ENCODE data around the gene PITPNM1.

PITPNM1 gene

DNA sequence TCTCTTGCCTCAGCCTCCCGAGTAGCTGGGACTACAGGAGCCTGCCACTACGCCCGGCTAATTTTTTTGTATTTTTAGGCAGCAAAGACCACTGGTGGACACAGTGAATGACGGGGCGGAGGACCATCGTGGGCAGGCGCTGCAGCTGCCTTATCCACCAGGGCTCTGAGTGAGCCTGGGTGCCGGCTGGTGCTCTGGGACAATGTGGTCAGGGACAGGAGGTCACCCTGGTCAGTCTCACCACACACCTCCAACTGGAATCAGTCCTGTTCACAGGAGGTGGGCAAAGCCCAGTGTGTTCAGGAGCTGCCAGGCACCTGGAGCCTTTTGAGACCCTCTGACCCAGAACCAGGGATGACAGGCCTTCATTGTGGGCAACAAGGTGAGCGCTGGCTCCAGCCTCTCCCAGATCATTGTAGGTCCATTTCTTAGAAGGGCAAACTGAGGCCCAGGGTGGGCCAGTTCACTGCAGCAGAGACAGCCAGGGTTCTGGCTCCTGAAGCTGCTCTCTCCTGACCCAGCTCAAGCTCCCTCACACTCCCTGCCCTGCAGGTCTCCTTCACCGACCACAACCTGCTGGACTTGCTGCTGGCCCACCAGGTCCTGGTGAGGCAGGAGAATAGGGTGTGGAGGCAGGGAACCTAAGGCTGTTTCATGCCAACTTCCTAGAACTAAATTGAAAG lies 33.8 kb upstream of the PITPNM1 start:
- H3K4me1 ChIP-seq (ENCODE audit: control insufficient read depth, insufficient read depth, low read length), result peaks cover 7% of the 10 kb centered on the region
- peaks cover 5% of the 10 kb centered on the region for H3K27me3 ChIP-seq (ENCODE audit: control insufficient read depth, insufficient read depth, low read length)
- H3K4me3 ChIP-seq (ENCODE audit: low read length), result no peak overlapping the region
- no peaks in the 10 kb centered on the region for H3K9me3 ChIP-seq (ENCODE audit: control insufficient read depth, low read length)
- no peaks in the 10 kb centered on the region for H3K36me3 ChIP-seq (ENCODE audit: control insufficient read depth, insufficient read depth, low read length)
- no peak overlapping the region for H3K9ac ChIP-seq (ENCODE audit: low read length)

DNA sequence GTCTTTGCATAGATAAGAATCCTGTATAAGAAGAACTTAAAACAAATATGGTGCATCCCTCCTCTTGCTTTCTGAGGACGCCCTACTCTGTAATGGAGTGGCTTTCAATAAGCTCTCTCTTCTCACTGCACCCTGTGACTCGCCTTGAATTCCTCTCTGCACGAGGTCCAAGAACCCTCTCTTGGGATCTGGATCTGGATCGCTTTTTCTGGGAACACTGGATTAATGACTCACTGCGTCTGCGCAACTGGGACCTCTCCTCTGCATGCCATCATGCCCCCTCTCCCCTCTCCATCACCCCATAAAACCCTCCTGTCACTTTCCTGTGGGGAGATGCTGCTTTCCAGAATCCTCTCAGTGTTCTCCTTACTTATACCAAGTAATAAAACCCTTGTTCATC lies 33.1 kb upstream of the PITPNM1 start:
- no peaks in the 10 kb centered on the region for H3K36me3 ChIP-seq (ENCODE audit: control insufficient read depth, insufficient read depth, low read length)
- peaks cover 7% of the 10 kb centered on the region for H3K4me1 ChIP-seq (ENCODE audit: control insufficient read depth, insufficient read depth, low read length)
- H3K27me3 ChIP-seq (ENCODE audit: control insufficient read depth, insufficient read depth, low read length), result peaks cover 5% of the 10 kb centered on the region
- no peaks in the 10 kb centered on the region for H3K9me3 ChIP-seq (ENCODE audit: control insufficient read depth, low read length)
- no peak overlapping the region for H3K9ac ChIP-seq (ENCODE audit: low read length)
- H3K4me3 ChIP-seq (ENCODE audit: low read length), result no peak overlapping the region

DNA sequence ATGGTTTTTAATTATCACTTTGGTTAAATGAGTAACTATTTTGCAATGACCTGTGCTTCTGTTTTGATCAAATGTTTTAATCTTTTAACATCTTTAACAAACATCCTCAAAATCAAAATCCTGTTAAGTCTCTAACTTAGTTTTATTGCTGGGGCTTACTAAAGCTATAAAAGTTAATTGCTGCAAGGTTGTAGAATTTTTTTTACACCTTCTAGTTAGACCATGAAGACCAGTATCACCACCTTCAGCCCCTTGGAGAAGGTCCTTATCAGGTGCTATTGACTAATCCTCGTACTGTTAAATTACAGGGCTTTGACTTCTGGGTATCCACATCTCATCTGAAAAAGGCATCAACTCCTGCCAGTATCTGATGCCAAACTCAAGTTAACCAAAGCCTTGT lies 30.4 kb upstream of the PITPNM1 start:
- Histone ChIP-seq H3K9me3 (ENCODE audit: control insufficient read depth, low read length) (no peaks in the 10 kb centered on the region), H3K4me1 (ENCODE audit: control insufficient read depth, insufficient read depth, low read length) (peaks cover 7% of the 10 kb centered on the region)

DNA sequence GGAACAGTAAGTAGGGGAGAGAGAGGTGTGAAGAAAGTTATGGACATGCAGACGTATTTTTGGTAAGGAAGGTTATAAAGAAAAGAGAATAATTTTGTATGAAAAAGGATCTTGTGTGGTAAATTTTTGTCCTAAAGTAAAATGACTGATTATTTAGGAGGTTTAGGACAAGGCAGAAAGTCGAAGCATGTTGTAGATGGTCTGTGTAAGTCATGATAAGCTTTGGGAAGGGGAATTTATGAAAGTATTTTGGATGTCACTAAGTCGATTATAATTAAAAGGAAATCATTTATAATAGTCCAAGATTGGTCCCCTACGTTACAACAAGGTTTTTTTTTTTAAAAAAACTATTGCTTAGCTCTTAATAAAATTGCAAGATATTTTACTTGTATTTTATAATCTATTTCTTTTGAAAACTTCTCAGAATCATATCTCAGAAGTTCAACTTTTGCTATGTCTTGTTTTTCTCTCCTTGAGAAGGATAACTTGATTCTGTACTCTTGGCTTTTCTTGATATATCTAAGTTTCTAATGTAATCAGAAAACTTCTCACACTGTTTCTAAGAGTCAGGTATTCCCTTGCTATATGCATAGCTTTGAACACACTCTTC lies 29.0 kb upstream of the PITPNM1 start:
- Histone ChIP-seq H3K36me3 (ENCODE audit: control insufficient read depth, insufficient read depth, low read length) (no peaks in the 10 kb centered on the region), H3K4me1 (ENCODE audit: control insufficient read depth, insufficient read depth, low read length) (peaks cover under 1% of the 10 kb centered on the region), H3K4me3 (ENCODE audit: low read length) (no peak overlapping the region), H3K27me3 (ENCODE audit: control insufficient read depth, insufficient read depth, low read length) (peaks cover 4% of the 10 kb centered on the region), H3K9ac (ENCODE audit: low read length) (no peak overlapping the region), H3K9me3 (ENCODE audit: control insufficient read depth, low read length) (no peaks in the 10 kb centered on the region)

More for the DNA sequence above, 30.4 kb upstream of the PITPNM1 start:
- H3K36me3 ChIP-seq (ENCODE audit: control insufficient read depth, insufficient read depth, low read length), result no peaks in the 10 kb centered on the region
- no peak overlapping the region for H3K4me3 ChIP-seq (ENCODE audit: low read length)
- H3K27me3 ChIP-seq (ENCODE audit: control insufficient read depth, insufficient read depth, low read length), result peaks cover 5% of the 10 kb centered on the region
- no peak overlapping the region for H3K9ac ChIP-seq (ENCODE audit: low read length)

DNA sequence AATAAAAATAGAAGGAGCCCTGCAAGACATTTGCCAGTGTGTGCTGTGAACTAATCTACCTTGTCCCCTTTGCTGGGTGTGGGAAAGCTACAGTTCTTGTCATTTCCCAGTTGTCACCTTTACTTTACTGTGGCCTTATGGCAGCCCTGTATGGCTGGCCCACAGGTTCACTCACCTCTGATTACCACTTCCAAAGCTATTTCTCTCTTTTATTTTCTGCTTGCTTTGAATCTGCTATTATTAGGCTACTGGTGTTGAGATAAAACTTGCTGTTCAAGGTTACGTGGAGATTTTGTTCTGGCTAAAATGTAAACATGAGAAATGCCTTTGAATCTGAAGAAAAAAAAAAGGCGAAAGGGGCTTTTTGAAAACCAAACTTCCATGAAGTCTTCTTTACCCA lies 27.7 kb upstream of the PITPNM1 start:
- Histone ChIP-seq H3K36me3 (ENCODE audit: control insufficient read depth, insufficient read depth, low read length) (no peaks in the 10 kb centered on the region), H3K9me3 (ENCODE audit: control insufficient read depth, low read length) (no peaks in the 10 kb centered on the region), H3K27me3 (ENCODE audit: control insufficient read depth, insufficient read depth, low read length) (no peaks in the 10 kb centered on the region), H3K4me3 (ENCODE audit: low read length) (no peak overlapping the region), H3K4me1 (ENCODE audit: control insufficient read depth, insufficient read depth, low read length) (no peaks in the 10 kb centered on the region), H3K9ac (ENCODE audit: low read length) (no peak overlapping the region)

DNA sequence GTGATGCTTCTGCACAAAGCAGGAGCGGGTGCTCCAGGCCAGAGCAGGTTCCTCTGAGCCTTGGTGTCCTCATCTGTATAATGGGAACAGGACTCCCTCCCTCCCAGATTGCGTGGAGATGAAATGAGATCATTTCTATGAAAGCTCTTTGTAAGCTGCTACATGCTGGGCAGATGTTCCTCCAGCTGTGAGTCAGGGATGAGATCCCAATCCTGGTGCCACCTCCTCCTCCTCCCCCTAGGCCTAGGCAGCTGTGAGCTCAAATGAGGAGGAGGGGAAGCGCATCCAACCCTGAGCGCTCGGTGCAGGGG lies 25.1 kb upstream of the PITPNM1 start:
- Histone ChIP-seq H3K9me3 (ENCODE audit: control insufficient read depth, low read length) (no peaks in the 10 kb centered on the region), H3K36me3 (ENCODE audit: control insufficient read depth, insufficient read depth, low read length) (no peaks in the 10 kb centered on the region), H3K4me3 (ENCODE audit: low read length) (no peak overlapping the region), H3K4me1 (ENCODE audit: control insufficient read depth, insufficient read depth, low read length) (peaks cover 7% of the 10 kb centered on the region), H3K9ac (ENCODE audit: low read length) (no peak overlapping the region), H3K27me3 (ENCODE audit: control insufficient read depth, insufficient read depth, low read length) (no peaks in the 10 kb centered on the region)

DNA sequence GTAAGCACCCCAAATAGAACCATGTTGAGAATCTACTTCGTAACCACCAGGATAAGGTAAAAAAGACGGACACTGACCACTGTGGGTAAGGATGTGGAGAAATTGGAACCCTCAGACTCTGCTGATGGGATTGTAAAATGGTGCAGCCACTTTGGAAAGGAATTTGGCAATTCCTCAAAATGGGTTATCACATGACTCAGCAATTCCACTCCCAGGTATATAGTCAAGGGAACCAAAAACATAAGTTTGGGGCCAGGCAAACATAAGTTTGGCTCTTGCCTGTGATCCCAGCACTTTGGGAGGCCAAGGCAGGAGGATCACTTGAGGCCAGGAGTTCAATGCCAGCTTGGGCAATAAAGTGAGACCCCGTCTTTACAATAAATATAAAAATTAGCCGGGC lies 23.2 kb upstream of the PITPNM1 start:
- peaks cover 15% of the 10 kb centered on the region for H3K4me1 ChIP-seq (ENCODE audit: control insufficient read depth, insufficient read depth, low read length)
- no peak overlapping the region for H3K9ac ChIP-seq (ENCODE audit: low read length)
- H3K9me3 ChIP-seq (ENCODE audit: control insufficient read depth, low read length), result no peaks in the 10 kb centered on the region
- H3K36me3 ChIP-seq (ENCODE audit: control insufficient read depth, insufficient read depth, low read length), result no peaks in the 10 kb centered on the region
- no peaks in the 10 kb centered on the region for H3K27me3 ChIP-seq (ENCODE audit: control insufficient read depth, insufficient read depth, low read length)
- H3K4me3 ChIP-seq (ENCODE audit: low read length), result no peak overlapping the region

DNA sequence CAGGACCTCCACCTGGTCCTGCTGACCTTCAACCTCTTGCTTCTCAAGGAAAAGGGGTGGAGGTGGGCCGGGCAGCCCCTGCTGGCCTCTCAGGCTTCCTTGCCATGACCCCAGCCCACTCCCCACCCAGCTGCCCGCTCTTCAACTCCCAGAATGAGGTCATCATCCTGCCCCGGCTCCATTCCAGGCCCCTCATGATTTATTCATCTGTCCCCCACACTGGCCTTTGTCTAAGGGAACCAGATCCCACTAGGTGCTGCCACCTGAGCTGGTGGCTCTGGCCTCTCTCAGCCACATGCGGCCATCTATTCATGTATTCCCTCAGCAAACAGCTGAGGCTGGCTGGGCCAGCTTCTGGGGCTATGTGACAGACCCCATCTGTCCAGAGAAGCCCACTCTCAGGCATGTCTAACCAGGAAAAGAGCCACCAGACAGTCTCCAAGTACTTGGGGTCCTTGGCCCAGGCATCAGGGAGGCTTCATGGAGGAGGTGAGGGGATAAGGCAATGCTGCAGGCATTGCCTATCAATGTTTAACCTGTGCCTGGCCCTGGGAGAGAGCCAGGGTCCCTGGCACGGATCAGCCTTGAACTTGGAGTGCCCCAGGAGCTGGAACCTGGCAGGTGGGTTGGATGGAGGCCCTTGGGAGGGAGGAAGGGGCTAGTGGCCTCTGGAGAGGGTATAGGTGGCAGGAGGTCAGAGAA lies 20.3 kb upstream of the PITPNM1 start:
- Histone ChIP-seq H3K9ac (ENCODE audit: low read length) (no peak overlapping the region), H3K27me3 (ENCODE audit: control insufficient read depth, insufficient read depth, low read length) (no peaks in the 10 kb centered on the region), H3K4me1 (ENCODE audit: control insufficient read depth, insufficient read depth, low read length) (peaks cover 15% of the 10 kb centered on the region), H3K4me3 (ENCODE audit: low read length) (no peak overlapping the region), H3K36me3 (ENCODE audit: control insufficient read depth, insufficient read depth, low read length) (no peaks in the 10 kb centered on the region), H3K9me3 (ENCODE audit: control insufficient read depth, low read length) (no peaks in the 10 kb centered on the region)

DNA sequence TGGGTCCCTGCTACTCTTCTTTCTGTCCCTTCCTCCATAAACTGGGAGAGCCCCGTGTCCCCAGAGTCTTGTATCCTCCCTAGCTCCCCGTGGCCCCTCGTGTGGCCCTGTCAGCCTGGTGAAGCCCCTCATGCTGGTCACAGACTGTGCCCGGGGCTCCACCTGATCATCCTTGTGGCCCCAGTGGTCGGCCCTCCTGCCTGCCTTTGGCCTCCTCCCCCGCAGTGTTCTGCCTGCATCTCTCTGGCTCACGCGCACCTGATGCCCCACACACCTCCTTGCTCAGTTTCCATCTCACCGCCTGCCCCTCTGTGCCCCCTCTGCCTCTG lies 19.3 kb upstream of the PITPNM1 start:
- H3K36me3 ChIP-seq (ENCODE audit: control insufficient read depth, insufficient read depth, low read length), result no peaks in the 10 kb centered on the region
- H3K9ac ChIP-seq (ENCODE audit: low read length), result no peak overlapping the region
- no peaks in the 10 kb centered on the region for H3K27me3 ChIP-seq (ENCODE audit: control insufficient read depth, insufficient read depth, low read length)

DNA sequence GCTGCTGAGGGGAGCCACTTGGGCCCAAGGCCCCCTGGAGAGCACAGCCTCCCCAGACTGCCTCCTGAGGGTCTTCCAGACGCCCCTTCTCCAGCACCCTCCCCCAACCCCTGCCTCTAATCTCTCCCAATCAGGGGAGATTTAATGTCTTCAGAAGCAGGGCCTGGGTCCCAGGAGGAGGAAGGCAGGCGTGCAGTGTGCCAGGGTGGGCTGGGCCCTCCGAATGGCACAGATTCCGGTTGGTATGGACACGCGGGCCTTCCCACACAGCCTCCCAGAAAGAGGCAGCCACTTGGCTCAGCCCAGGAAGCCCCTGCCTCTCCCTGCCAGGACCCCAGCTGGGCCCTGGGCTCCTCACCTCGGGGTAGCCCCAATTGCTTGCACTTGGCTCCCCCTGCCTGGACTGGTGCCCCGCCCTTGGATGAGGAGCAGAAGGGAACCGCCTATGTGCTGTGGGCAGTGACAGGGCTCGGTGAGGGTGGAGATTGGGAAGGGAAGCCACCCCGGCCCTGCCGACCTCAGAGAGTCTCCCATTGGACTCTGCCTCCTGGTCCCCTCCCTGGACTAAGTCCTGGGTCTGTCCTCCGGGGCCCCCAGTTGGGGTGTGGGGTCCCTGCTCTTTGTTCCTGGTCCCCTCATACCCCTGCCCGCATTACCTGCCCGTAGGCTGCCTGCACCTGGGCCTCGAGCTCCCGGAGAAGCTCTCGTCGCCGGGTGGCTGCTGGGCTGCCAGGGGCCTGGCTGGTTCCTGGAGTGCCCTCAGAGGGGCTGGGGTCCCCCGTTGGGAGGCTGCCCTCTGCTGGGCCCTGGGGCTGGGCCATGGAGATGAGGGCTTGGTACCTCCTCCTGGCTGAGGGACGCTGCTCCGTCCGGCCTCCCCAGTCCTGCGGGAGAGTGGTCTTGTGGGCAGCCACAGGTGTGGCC lies 18.7 kb upstream of the PITPNM1 start:
- no peaks in the 10 kb centered on the region for H3K36me3 ChIP-seq (ENCODE audit: control insufficient read depth, insufficient read depth, low read length)

More for the DNA sequence above, 19.3 kb upstream of the PITPNM1 start:
- Histone ChIP-seq H3K4me3 (ENCODE audit: low read length) (no peak overlapping the region), H3K9me3 (ENCODE audit: control insufficient read depth, low read length) (no peaks in the 10 kb centered on the region), H3K4me1 (ENCODE audit: control insufficient read depth, insufficient read depth, low read length) (peaks cover 15% of the 10 kb centered on the region)

DNA sequence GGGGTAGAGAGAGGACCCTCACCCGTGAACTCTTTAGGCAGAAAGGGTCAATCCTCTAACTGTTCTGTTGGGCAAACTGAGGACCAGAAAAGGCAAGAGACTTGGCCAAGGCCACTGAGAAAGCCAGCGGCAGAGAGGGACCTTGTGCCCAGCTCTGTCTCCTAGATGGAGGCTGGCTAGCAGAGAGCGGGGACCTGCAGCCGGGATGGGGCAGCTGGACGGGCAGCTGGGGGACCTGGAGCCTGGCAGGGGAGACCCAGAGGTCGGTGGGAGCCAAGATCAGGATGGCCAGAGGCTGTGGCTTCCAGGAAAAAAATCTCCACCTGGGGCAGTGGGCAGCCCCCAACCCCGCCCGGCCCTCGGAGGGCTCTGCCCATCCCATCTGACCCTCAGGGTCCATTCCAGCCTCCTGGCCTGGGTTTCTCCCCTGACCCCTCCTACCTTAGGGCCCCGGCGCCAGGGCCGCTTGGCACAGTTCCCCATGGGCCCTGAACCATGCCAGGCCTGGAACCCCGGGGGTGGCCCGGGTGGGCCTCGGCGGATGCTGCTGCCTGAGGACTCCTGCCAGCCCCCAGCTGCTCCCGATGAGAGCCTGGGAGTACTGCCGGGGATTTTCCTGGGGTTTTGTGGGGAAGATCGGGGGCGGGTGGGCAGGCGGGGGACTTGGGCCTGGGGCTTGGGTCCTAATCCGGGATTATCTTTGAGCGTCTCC lies 17.8 kb upstream of the PITPNM1 start, which contains the start of gene CABP2:
CABP2 (minus strand) TSS at position 603 of the 712 bp plus-strand sequence; CDS start at position 483, 120 bp downstream.
- Histone ChIP-seq H3K9ac (ENCODE audit: low read length) (no peak within 1 kb of the TSS), H3K36me3 (ENCODE audit: control insufficient read depth, insufficient read depth, low read length) (no peaks in the 10 kb centered on the region), H3K4me1 (ENCODE audit: control insufficient read depth, insufficient read depth, low read length) (peaks cover 15% of the 10 kb centered on the region), H3K27me3 (ENCODE audit: control insufficient read depth, insufficient read depth, low read length) (no peaks in the 10 kb centered on the region), H3K9me3 (ENCODE audit: control insufficient read depth, low read length) (no peaks in the 10 kb centered on the region), H3K4me3 (ENCODE audit: low read length) (no peak within 1 kb of the TSS)

More for the DNA sequence above, 18.7 kb upstream of the PITPNM1 start:
- Histone ChIP-seq H3K4me3 (ENCODE audit: low read length) (no peak overlapping the region), H3K4me1 (ENCODE audit: control insufficient read depth, insufficient read depth, low read length) (peaks cover 15% of the 10 kb centered on the region), H3K9me3 (ENCODE audit: control insufficient read depth, low read length) (no peaks in the 10 kb centered on the region), H3K9ac (ENCODE audit: low read length) (no peak overlapping the region), H3K27me3 (ENCODE audit: control insufficient read depth, insufficient read depth, low read length) (no peaks in the 10 kb centered on the region)
